GM19023 (cell line): ENCODE results near the gene ENTHD1.

Source experiments
- ATAC-seq: cut with Tn5 transposase; IDR thresholded peaks from one replicate; pipeline ENCODE4 v1.9.1; 2021; ENCODE audit warnings: mild to moderate bottlenecking, moderate library complexity; ENCODE audit not compliant: unreplicated experiment

Gene ENTHD1

GRCh38 chr22:39718206-39718605 is 175.4 kb downstream of the ENTHD1 start:
- no peak for ATAC-seq

GRCh38 chr22:39717099-39717498 is 176.5 kb downstream of the ENTHD1 start:
- ATAC-seq, result no peak

GRCh38 chr22:39716534-39716933 is 177.0 kb downstream of the ENTHD1 start:
- ATAC-seq, result no peak

GRCh38 chr22:39715778-39716495 is 177.6 kb downstream of the ENTHD1 start:
- ATAC-seq, result no peak

GRCh38 chr22:39714321-39714720 is 179.2 kb downstream of the ENTHD1 start:
- ATAC-seq, result no peak

- no peak for ATAC-seq
These were observed 179.7 kb downstream of the ENTHD1 start for GRCh38 chr22:39713799-39714290.

GRCh38 chr22:39712751-39713525 is 180.6 kb downstream of the ENTHD1 start:
- ATAC-seq, result no peak

GRCh38 chr22:39712081-39712480 is 181.5 kb downstream of the ENTHD1 start:
- ATAC-seq, result no peak

GRCh38 chr22:39710380-39711150 is 183.0 kb downstream of the ENTHD1 start:
- ATAC-seq, result no peak

GRCh38 chr22:39707816-39708215 is 185.7 kb downstream of the ENTHD1 start:
- ATAC-seq, result no peak

GRCh38 chr22:39707351-39707750 is 186.2 kb downstream of the ENTHD1 start:
- ATAC-seq, result no peak

GRCh38 chr22:39706376-39707140 is 187.0 kb downstream of the ENTHD1 start:
- no peak for ATAC-seq

GRCh38 chr22:39705386-39705785 is 188.2 kb downstream of the ENTHD1 start:
- ATAC-seq, result no peak

GRCh38 chr22:39703928-39704639 is 189.5 kb downstream of the ENTHD1 start:
- ATAC-seq, result no peak

GRCh38 chr22:39703091-39703490 is 190.5 kb downstream of the ENTHD1 start:
- no peak for ATAC-seq

GRCh38 chr22:39700565-39700964 is 193.0 kb downstream of the ENTHD1 start:
- no peak for ATAC-seq

GRCh38 chr22:39699631-39700360 is 193.8 kb downstream of the ENTHD1 start:
- ATAC-seq, result no peak

- ATAC-seq, result no peak
These were observed 195.7 kb downstream of the ENTHD1 start for GRCh38 chr22:39697790-39698430.

- no peak for ATAC-seq
These were observed 199.5 kb downstream of the ENTHD1 start for GRCh38 chr22:39693943-39694500.
